Measurements from ENCODE around the gene ZNF836.

GRCh38 chr19:52214241-52214640 is 42.8 kb upstream of the ZNF836 start:
- no peak for TF ChIP-seq CTCF (IDR thresholded peaks at IDR 0.05)
- no peak for TF ChIP-seq POLR2A (IDR thresholded peaks at IDR 0.05)

Data from right lobe of liver (tissue), 4 donors.